OCI-LY3 (cell line): ENCODE data around the gene DIPK1C.

ENCODE experiments used
- CTCF ChIP-seq: fragments of 200-600, 300-600 bp; sonication (generic); IDR thresholded peaks from 2 replicates; pipeline ENCODE4 v1.5.1; 2014; ENCODE audit warnings: antibody characterized with exemption, low read length, low read depth
- EZH2phosphoT487 ChIP-seq: fragments of 200-600 bp; shearing (Covaris generic); IDR thresholded peaks from 2 replicates; pipeline ENCODE4 v1.6.1; 2018; ENCODE audit warnings: antibody characterized with exemption, mixed run types, low read depth

GRCh38 chr18:74397572-74397971 lies 59.5 kb downstream of the DIPK1C start:
- TF ChIP-seq EZH2phosphoT487 (no peak), CTCF (peak; percentile 14; the same call in 1 of the 2 replicates)
